Adrenal gland (tissue), 12 donors: ENCODE data around the gene TULP4. TPM values are rescaled to one million over a fixed set of nuclear protein-coding genes. Genes with fewer than 3 reads are reported as not detected.

Experiments
- DNase-seq, 7 donors: peaks; one replicate each; pipeline ENCODE4 v3.0.0-alpha.2; 2019 to 2020
- H3K27ac ChIP-seq, 5 donors: fragments of 200-600 bp; sonication (generic) in 4 of 5; 1 replicate in 3 of 5; 2 replicates in 2 of 5; pipeline versions ENCODE4 v1.5.1 to v1.8.0; 2016 to 2020; ENCODE audit warnings: mild to moderate bottlenecking in 1 of 5
- H3K27me3 ChIP-seq: fragments of 200-600 bp; 2 replicates; pipeline ENCODE4 v1.8.0; 2021
- H3K36me3 ChIP-seq, 2 donors: fragments of 200-600 bp; replicated peaks in 1 of 2; 1 replicate in 1 of 2; 2 replicates in 1 of 2; pipeline versions ENCODE4 v1.5.1 to v1.8.0; 2018 to 2022
- H3K4me1 ChIP-seq, 2 donors: fragments of 200-600 bp; replicated peaks in 1 of 2; 1 replicate in 1 of 2; 2 replicates in 1 of 2; pipeline versions ENCODE4 v1.5.1 to v1.8.0; 2018 to 2021
- H3K4me3 ChIP-seq, 4 donors: fragments of 200-600 bp; sonication (generic) in 3 of 4; one replicate each; pipeline ENCODE4 v1.5.1; 2016 to 2018
- H3K9me3 ChIP-seq, 3 donors: fragments of 200-600 bp; sonication (generic) in 1 of 3; replicated peaks in 1 of 3; 1 replicate in 2 of 3; 2 replicates in 1 of 3; pipeline versions ENCODE4 v1.5.1 to v1.8.0; 2016 to 2021
- CTCF ChIP-seq, 6 experiments: fragments of 450-650 bp in 4 of 6; fragments of 200-600 bp in 2 of 6; sonication (generic) in 1 of 6; IDR thresholded peaks; 1 replicate in 5 of 6; 2 replicates in 1 of 6; pipeline versions ENCODE4 v1.5.1 to v1.8.0; 2016 to 2021; ENCODE audit warnings: antibody characterized with exemption in 6 of 6, mild to moderate bottlenecking in 2 of 6, moderate library complexity in 1 of 6
- POLR2A ChIP-seq, 2 donors: fragments of 450-650 bp; IDR thresholded peaks; one replicate each; pipeline ENCODE4 v1.6.1; 2017; ENCODE audit warnings: antibody characterized with exemption in 2 of 2, mild to moderate bottlenecking in 2 of 2, moderate library complexity in 1 of 2
- WGBS, 4 donors: extraction: QIAGEN DNeasy Blood & Tissue Kit in 2 of 4; methylation state at CpG; one replicate each; pipeline versions ENCODE4 v1.1.5 to v1.1.7; 2013 to 2017; 5-methylcytosine and 5-hydroxymethylcytosine counted together
- intact Hi-C, 2 donors: fragments of 100-400 bp; cut with DNase I; formaldehyde crosslinking; loops; one replicate each; pipeline versions ENCODE4 v1.14.1 to v1.15.0; 2022 to 2023
- polyA plus RNA-seq, 3 donors: library from polyadenylated mRNA; stranded (reverse); fragments of 200-250 nt in 2 of 3; fragments of 350-450 nt in 1 of 3; fragmentation: Illumina TruSeq in 1 of 3; extraction: RNeasy Lipid Tissue Mini Kit (QIAGEN cat#74804) in 1 of 3; gene quantifications; one replicate each; pipeline ENCODE4 v1.2.3, GENCODE V29; 2013 to 2014
- total RNA-seq, 9 donors: library from RNA; depleted of rRNA in 4 of 9; stranded (reverse); fragments of >200 nt in 4 of 9; fragments of 120-200 nt in 1 of 9; fragmentation: NEBNext Ultra II Directional in 1 of 9; extraction: Animal tissue kit (Norgen Biotek cat#: 25700) in 1 of 9; gene quantifications; one replicate each; pipeline versions ENCODE4 v1.1.0 to v1.2.4, GENCODE V29; 2013 to 2023
- donor health status: healthy with polysubstance abuse.
- donor health status: Bipolar disorder and iron deficiency.
- donor health status: DM: yes; HTN: yes; CAD: no.
- donor health status: DM: no; HTN: no; CAD: no.
- donor health status: DM: no; HTN: no; CAD: no.
- donor health status: DM: yes; HTN: yes; CAD: no.

The TULP4 gene
- total and polyA plus RNA-seq, 12 donors: 1.9 to 89.6 (median 61.4) TPM

- no peak overlapping the region for H3K27ac ChIP-seq
- no peaks in the 10 kb centered on the region for H3K4me1 ChIP-seq
- H3K9me3 ChIP-seq: no peaks in the 10 kb centered on the region
- no peaks in the 10 kb centered on the region for H3K27me3 ChIP-seq
- 92 to 97% (median 95%) methylated on average over 12 to 26 of the region's 26 CpGs for WGBS, 4 donors
- no peak for DNase-seq
- H3K36me3 ChIP-seq: peaks cover 0 to 19% of the 10 kb centered on the region in 2 donors
- no peak for TF ChIP-seq CTCF (IDR thresholded peaks at IDR 0.05)
- TF ChIP-seq POLR2A (IDR thresholded peaks at IDR 0.05): no peak
- no peak overlapping the region for H3K4me3 ChIP-seq
- intact Hi-C loops: no loop called here
Observed at GRCh38 chr6:158501360-158502262, 189.3 kb downstream of the TULP4 start.

- WGBS, 4 donors: 95 to 100% (median 97%) methylated on average over 9 to 42 of the region's 43 CpGs
- Histone ChIP-seq H3K27ac (no peak overlapping the region), H3K36me3 (peaks cover 0 to 19% of the 10 kb centered on the region in 2 donors), H3K9me3 (no peaks in the 10 kb centered on the region), H3K4me3 (no peak overlapping the region), H3K27me3 (no peaks in the 10 kb centered on the region), H3K4me1 (no peaks in the 10 kb centered on the region)
- intact Hi-C loops: no loop called here
- no peak for TF ChIP-seq CTCF (IDR thresholded peaks at IDR 0.05)
- TF ChIP-seq POLR2A (IDR thresholded peaks at IDR 0.05): no peak
- no peak for DNase-seq
Observed at GRCh38 chr6:158502263-158502950, 190.1 kb downstream of the TULP4 start.

GRCh38 chr6:158503222-158503621, 191.0 kb downstream of the TULP4 start:
- H3K36me3 ChIP-seq: peaks cover 0 to 16% of the 10 kb centered on the region in 2 donors
- H3K27ac ChIP-seq: no peak overlapping the region
- WGBS, 4 donors: 90 to 96% (median 95%) methylated on average over 6 to 7 of the region's 7 CpGs

More at GRCh38 chr6:158503222-158503621, 191.0 kb downstream of the TULP4 start:
- intact Hi-C loops: no loop called here
- H3K4me1 ChIP-seq: no peaks in the 10 kb centered on the region
- DNase-seq: no peak
- no peak overlapping the region for H3K4me3 ChIP-seq
- TF ChIP-seq CTCF (IDR thresholded peaks at IDR 0.05) (no peak), POLR2A (IDR thresholded peaks at IDR 0.05) (no peak)
- no peaks in the 10 kb centered on the region for H3K9me3 ChIP-seq
- H3K27me3 ChIP-seq: no peaks in the 10 kb centered on the region
